Thyroid gland (tissue), 4 donors: ENCODE results near the gene ADAMTS12.

Experiments used
- CTCF ChIP-seq, 6 experiments: fragments of 200-600 bp in 3 of 6; fragments of 450-650 bp in 3 of 6; sonication (generic) in 3 of 6; IDR thresholded peaks; one replicate each; pipeline ENCODE4 v1.5.1; 2016 to 2019; ENCODE audit warnings: antibody characterized with exemption in 6 of 6, mild to moderate bottlenecking in 2 of 6, inconsistent platforms in 1 of 6, moderate library complexity in 1 of 6
- POLR2A ChIP-seq, 2 donors: fragments of 450-650 bp; IDR thresholded peaks; one replicate each; pipeline ENCODE4 v1.6.1; 2017; ENCODE audit warnings: antibody characterized with exemption in 2 of 2, mild to moderate bottlenecking in 2 of 2, moderate library complexity in 1 of 2

- TF ChIP-seq CTCF (IDR thresholded peaks at IDR 0.05) (no peak), POLR2A (IDR thresholded peaks at IDR 0.05) (no peak)
These were observed 170.1 kb downstream of the ADAMTS12 start for GRCh38 chr5:33721491-33722200.
